ENCODE measurements around the gene OCA2.

Gene OCA2

DNA sequence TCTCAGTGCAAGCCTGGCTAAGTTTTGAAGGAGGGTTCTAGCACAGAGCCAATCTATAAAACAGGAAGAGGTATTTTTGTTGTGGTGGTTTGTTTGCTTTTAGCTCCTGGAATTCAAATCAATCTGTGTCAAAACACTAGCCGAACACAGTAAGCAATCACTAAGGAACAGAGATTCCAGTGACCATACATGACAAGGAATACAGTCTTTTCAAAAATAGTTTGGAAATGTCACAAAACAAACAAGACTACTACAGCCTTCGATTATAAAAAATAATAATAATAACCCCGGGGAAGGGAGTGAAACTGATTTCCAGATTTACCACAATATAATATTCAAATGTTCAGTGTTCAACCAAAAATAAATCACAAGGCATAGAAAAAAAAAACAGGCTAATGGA lies 166.5 kb downstream of the OCA2 start:
- Histone ChIP-seq H3K9ac (ENCODE audit: low read depth, low read length) (no peak overlapping the region), H3K27me3 (ENCODE audit: insufficient read depth, low read length) (no peaks in the 10 kb centered on the region), H3K4me3 (ENCODE audit: low read length) (no peak overlapping the region), H3K9me3 (ENCODE audit: insufficient read depth, low read depth, low read length) (peaks cover 13% of the 10 kb centered on the region; the same call in 1 of the 2 replicates), H3K36me3 (ENCODE audit: insufficient read depth, low read length) (no peaks in the 10 kb centered on the region), H3K27ac (ENCODE audit: low read depth, low read length) (no peak overlapping the region), H3K4me1 (ENCODE audit: insufficient read depth, low read length) (no peaks in the 10 kb centered on the region)
- WGBS, result 93% methylated on average over 1 of the region's 3 CpGs

DNA sequence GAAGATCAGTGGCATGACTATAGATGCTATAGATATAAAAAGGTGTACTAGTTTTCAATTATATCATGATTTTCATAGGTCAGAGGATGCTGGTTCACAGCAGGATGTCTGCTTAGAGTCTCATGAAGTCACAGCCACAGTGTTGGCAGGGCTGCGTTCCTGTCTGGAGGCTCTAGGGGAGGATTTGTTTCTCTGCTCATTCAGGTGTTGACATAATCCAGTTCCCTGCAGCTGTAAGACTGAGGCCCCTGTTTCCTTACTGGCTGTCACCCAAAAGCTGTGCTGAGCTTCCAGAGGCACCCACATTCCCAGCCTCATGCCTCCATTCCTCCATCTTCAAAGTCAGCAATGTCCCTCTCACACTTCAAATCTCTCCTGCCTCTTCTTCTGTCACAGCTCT lies 170.7 kb downstream of the OCA2 start:
- 85% methylated on average over 1 of the region's 1 CpG for WGBS
- no peak overlapping the region for H3K4me3 ChIP-seq (ENCODE audit: low read length)
- H3K9ac ChIP-seq (ENCODE audit: low read depth, low read length), result no peak overlapping the region
- no peaks in the 10 kb centered on the region for H3K27me3 ChIP-seq (ENCODE audit: insufficient read depth, low read length)
- no peaks in the 10 kb centered on the region for H3K4me1 ChIP-seq (ENCODE audit: insufficient read depth, low read length)
- no peak overlapping the region for H3K27ac ChIP-seq (ENCODE audit: low read depth, low read length)
- H3K36me3 ChIP-seq (ENCODE audit: insufficient read depth, low read length), result no peaks in the 10 kb centered on the region
- H3K9me3 ChIP-seq (ENCODE audit: insufficient read depth, low read depth, low read length), result peaks cover 13% of the 10 kb centered on the region; the same call in 1 of the 2 replicates

DNA sequence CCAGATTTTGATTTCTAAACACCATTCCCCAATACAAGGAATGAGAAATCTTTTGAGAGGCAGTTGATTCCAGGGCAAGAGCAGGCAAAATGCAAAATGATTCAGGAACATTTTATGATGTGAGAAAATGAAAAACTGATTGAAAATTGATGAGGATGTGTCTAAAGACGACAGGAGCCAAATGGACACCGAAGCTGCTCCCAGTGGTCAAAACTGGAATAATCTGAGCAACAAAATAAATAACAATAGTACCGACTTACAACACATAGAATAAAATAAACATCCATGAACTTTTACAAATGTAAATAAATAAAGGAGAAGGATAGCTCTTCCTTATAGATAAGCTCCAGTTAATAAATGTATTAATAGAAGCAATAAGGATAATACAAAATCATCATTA lies 186.8 kb downstream of the OCA2 start:
- H3K9ac ChIP-seq (ENCODE audit: low read depth, low read length), result no peak overlapping the region

DNA sequence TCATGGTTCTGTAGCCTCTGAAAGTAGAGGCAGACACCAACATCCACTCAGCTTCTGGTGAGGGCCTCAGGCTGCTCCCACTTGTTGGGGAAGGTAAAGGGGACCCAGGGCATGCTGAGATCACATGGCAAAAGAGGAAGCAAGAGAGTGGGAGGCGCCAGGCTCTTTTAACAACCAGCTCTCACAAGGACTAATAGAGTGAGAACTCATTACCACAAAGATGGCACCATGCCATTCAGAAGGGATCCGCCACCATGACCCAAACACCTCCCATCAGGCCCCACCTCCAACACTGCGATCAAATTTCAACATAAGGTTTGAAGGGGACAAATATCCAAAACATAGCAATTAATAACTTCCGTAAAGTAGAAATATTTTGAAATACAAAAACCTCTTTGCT lies 192.3 kb downstream of the OCA2 start:
- Histone ChIP-seq H3K9ac (ENCODE audit: low read depth, low read length) (no peak overlapping the region), H3K36me3 (ENCODE audit: insufficient read depth, low read length) (no peaks in the 10 kb centered on the region), H3K9me3 (ENCODE audit: insufficient read depth, low read depth, low read length) (no peaks in the 10 kb centered on the region), H3K27me3 (ENCODE audit: insufficient read depth, low read length) (no peaks in the 10 kb centered on the region), H3K4me3 (ENCODE audit: low read length) (no peak overlapping the region), H3K27ac (ENCODE audit: low read depth, low read length) (no peak overlapping the region), H3K4me1 (ENCODE audit: insufficient read depth, low read length) (no peaks in the 10 kb centered on the region)
- 92% methylated on average over 3 of the region's 4 CpGs for WGBS

More for the DNA sequence above, 186.8 kb downstream of the OCA2 start:
- Histone ChIP-seq H3K27ac (ENCODE audit: low read depth, low read length) (no peak overlapping the region), H3K4me1 (ENCODE audit: insufficient read depth, low read length) (no peaks in the 10 kb centered on the region), H3K36me3 (ENCODE audit: insufficient read depth, low read length) (no peaks in the 10 kb centered on the region), H3K9me3 (ENCODE audit: insufficient read depth, low read depth, low read length) (no peaks in the 10 kb centered on the region), H3K27me3 (ENCODE audit: insufficient read depth, low read length) (no peaks in the 10 kb centered on the region), H3K4me3 (ENCODE audit: low read length) (no peak overlapping the region)
- WGBS, result 93% methylated on average over 2 of the region's 3 CpGs

DNA sequence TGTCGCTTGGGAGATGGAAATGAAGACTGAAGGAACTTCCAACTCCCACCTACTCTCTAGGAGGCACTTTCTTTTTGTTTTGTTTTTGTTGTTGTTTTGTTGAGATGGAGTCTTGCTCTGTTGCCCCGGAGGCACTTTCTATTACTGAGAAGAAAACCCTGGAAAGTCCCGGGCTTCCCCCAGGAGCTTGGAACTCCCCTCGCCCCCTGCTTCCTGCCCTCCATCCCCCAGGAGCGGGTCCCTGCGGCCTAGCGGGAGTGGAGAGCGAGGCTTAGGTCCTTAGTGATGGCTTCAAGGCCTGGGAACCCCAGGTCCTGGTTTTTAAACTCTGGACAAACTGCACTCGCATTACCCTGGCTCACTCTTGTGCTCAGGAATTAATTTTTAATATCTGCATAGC lies 195.7 kb downstream of the OCA2 start:
- H3K9me3 ChIP-seq (ENCODE audit: insufficient read depth, low read depth, low read length), result no peaks in the 10 kb centered on the region
- no peak overlapping the region for H3K27ac ChIP-seq (ENCODE audit: low read depth, low read length)
- WGBS, result 96% methylated on average over 8 of the region's 9 CpGs
- peaks cover 3% of the 10 kb centered on the region; the same call in 1 of the 2 replicates for H3K4me1 ChIP-seq (ENCODE audit: insufficient read depth, low read length)
- no peaks in the 10 kb centered on the region for H3K36me3 ChIP-seq (ENCODE audit: insufficient read depth, low read length)
- H3K4me3 ChIP-seq (ENCODE audit: low read length), result no peak overlapping the region
- no peaks in the 10 kb centered on the region for H3K27me3 ChIP-seq (ENCODE audit: insufficient read depth, low read length)
- no peak overlapping the region for H3K9ac ChIP-seq (ENCODE audit: low read depth, low read length)

DNA sequence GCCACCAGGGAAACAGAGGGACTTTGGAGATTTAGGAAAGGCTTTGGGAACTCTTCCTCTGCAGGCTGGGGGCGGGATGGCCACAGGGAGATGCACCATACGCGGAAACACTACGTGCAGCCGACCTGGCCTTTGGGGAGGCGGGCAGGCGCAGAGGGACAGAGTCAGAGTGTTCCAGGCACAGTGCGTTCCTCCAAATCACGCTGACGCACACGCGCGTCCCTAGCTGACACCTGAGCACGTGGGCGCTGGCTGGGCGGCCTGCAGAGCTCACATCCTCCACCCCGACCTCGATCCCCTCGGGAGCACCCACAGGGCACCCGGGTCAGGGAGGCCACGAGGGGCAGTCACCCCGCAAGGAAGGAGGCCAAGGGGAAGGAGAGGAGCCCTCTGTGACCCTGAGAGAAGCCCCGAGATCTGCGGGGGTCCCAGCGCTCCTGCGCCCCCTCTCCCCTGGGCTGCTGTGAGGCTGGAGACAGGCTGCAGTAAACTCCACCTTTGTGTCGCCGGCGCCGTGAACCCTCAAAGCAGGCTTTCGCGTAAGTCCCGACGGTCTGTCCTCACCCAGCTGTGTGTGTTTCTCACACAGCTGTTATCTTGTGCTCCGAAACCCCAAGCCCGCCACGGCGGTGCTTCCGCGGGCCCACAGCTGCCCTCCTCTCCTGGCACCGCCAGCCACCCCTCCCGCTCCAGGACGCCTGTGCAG lies 196.3 kb downstream of the OCA2 start:
- WGBS, result 96% methylated on average over 40 of the region's 43 CpGs
- no peaks in the 10 kb centered on the region for H3K27me3 ChIP-seq (ENCODE audit: insufficient read depth, low read length)
- no peak overlapping the region for H3K9ac ChIP-seq (ENCODE audit: low read depth, low read length)
- no peak overlapping the region for H3K27ac ChIP-seq (ENCODE audit: low read depth, low read length)
- no peak overlapping the region for H3K4me3 ChIP-seq (ENCODE audit: low read length)
- H3K36me3 ChIP-seq (ENCODE audit: insufficient read depth, low read length), result no peaks in the 10 kb centered on the region
- H3K4me1 ChIP-seq (ENCODE audit: insufficient read depth, low read length), result peaks cover 3% of the 10 kb centered on the region; the same call in 1 of the 2 replicates
- H3K9me3 ChIP-seq (ENCODE audit: insufficient read depth, low read depth, low read length), result no peaks in the 10 kb centered on the region

DNA sequence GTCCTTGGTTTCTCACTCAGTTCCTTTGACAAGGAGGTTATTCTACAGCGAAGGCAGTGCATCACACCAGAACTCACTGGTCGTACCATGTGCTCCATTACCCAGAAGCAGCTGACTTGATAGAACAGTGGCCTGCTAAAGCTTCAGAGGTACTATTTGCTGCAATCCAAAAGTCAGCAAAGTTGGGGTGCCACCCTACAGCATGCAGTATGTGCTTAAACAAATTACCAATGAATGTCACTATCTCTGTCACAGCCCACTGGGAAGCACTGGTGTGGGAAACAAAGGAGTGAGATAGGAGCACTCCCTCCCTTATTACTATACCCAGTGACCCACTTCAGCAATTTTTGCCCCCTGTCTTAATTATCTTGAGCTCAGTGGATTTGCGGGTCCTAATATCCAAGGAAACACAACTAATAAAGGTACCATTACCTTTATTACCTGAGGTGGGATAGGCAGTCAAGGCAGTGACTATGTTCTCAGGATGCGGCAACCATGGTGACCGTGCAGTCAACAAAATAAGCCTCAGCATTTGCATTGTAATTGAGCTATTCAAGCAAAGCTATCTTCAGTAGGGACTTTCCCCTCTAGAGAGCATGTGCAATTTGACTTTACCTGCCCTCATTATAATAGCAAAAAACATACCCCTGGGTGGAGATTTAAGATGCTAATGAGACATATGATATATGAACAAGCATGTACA lies 199.4 kb downstream of the OCA2 start:
- H3K36me3 ChIP-seq (ENCODE audit: insufficient read depth, low read length), result no peaks in the 10 kb centered on the region
- peaks cover 3% of the 10 kb centered on the region; the same call in 1 of the 2 replicates for H3K4me1 ChIP-seq (ENCODE audit: insufficient read depth, low read length)
- H3K27ac ChIP-seq (ENCODE audit: low read depth, low read length), result no peak overlapping the region
- H3K4me3 ChIP-seq (ENCODE audit: low read length), result no peak overlapping the region
- peaks cover 6% of the 10 kb centered on the region; the same call in 1 of the 2 replicates for H3K9me3 ChIP-seq (ENCODE audit: insufficient read depth, low read depth, low read length)
- H3K27me3 ChIP-seq (ENCODE audit: insufficient read depth, low read length), result no peaks in the 10 kb centered on the region
- H3K9ac ChIP-seq (ENCODE audit: low read depth, low read length), result no peak overlapping the region
- WGBS, result 89% methylated on average over 5 of the region's 5 CpGs

DNA sequence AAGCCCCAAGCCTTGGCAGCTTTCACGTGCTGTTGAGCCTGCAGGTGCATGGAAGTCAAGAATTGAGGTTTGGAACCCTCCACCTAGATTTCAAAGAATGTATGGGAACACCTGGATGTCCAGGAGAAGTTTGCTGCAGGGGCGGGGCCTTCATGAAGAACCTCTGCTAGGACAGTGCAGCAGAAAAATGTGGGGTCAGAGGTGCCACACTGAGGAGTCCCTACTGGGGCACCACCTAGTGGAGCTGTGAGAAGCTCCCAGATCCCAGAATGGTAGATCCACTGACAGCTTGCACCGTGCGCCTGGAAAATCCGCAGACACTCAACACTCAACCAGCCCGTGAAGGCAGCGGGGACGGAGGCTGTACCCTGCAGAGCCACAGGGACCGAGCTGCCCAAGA lies 201.6 kb downstream of the OCA2 start:
- Histone ChIP-seq H3K9me3 (ENCODE audit: insufficient read depth, low read depth, low read length) (peaks cover 16% of the 10 kb centered on the region), H3K4me1 (ENCODE audit: insufficient read depth, low read length) (peaks cover 3% of the 10 kb centered on the region; the same call in 1 of the 2 replicates), H3K27me3 (ENCODE audit: insufficient read depth, low read length) (no peaks in the 10 kb centered on the region), H3K9ac (ENCODE audit: low read depth, low read length) (no peak overlapping the region), H3K36me3 (ENCODE audit: insufficient read depth, low read length) (no peaks in the 10 kb centered on the region), H3K4me3 (ENCODE audit: low read length) (no peak overlapping the region), H3K27ac (ENCODE audit: low read depth, low read length) (no peak overlapping the region)
- WGBS, result 95% methylated on average over 9 of the region's 9 CpGs

DNA sequence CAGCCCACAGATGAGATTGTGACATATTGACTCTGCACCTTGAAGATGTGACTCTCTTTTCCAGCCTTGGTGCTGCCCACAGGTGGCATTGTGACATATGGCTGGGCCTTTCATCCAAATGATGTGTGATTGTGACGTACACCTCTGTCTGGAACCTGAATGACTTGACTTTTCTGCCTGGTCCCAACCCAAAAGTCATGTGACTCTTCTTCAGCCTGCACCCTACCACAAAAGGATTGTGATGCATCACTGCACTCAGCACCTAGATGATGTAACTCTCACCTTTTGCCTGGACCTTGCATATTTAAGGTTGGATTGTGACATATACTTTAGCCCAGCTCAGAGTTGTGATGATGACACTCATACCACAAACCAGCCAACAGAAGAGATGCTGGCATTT lies 204.5 kb downstream of the OCA2 start:
- no peaks in the 10 kb centered on the region for H3K4me1 ChIP-seq (ENCODE audit: insufficient read depth, low read length)
- H3K4me3 ChIP-seq (ENCODE audit: low read length), result no peak overlapping the region
- peaks cover 27% of the 10 kb centered on the region for H3K9me3 ChIP-seq (ENCODE audit: insufficient read depth, low read depth, low read length)
- no peaks in the 10 kb centered on the region for H3K27me3 ChIP-seq (ENCODE audit: insufficient read depth, low read length)
- H3K27ac ChIP-seq (ENCODE audit: low read depth, low read length), result no peak overlapping the region
- H3K9ac ChIP-seq (ENCODE audit: low read depth, low read length), result no peak overlapping the region
- H3K36me3 ChIP-seq (ENCODE audit: insufficient read depth, low read length), result no peaks in the 10 kb centered on the region
- 94% methylated on average over 1 of the region's 1 CpG for WGBS

DNA sequence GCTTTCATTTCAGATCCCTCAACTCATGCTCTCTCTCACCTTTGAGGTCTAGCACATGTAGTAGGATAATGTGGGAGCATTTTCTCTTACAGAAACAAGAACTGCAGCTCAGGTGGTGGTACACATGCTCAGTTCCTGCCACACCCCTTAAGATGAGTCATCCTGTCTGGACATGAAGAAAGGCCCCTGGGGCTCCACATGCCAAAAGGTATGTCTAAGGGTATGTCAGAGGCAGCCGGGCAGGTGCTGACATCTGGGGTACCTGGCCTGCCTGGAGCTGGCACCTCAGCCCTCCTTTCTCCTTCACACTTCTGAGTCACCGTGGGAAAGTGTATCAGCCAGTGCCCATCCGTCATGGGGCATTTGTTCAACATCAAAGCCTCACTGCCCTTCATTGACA lies 209.9 kb downstream of the OCA2 start:
- WGBS, result 90% methylated on average over 3 of the region's 3 CpGs
- Histone ChIP-seq H3K4me3 (ENCODE audit: low read length) (no peak overlapping the region), H3K27ac (ENCODE audit: low read depth, low read length) (no peak overlapping the region), H3K36me3 (ENCODE audit: insufficient read depth, low read length) (no peaks in the 10 kb centered on the region), H3K27me3 (ENCODE audit: insufficient read depth, low read length) (no peaks in the 10 kb centered on the region), H3K9ac (ENCODE audit: low read depth, low read length) (no peak overlapping the region), H3K9me3 (ENCODE audit: insufficient read depth, low read depth, low read length) (peaks cover 41% of the 10 kb centered on the region), H3K4me1 (ENCODE audit: insufficient read depth, low read length) (no peaks in the 10 kb centered on the region)

DNA sequence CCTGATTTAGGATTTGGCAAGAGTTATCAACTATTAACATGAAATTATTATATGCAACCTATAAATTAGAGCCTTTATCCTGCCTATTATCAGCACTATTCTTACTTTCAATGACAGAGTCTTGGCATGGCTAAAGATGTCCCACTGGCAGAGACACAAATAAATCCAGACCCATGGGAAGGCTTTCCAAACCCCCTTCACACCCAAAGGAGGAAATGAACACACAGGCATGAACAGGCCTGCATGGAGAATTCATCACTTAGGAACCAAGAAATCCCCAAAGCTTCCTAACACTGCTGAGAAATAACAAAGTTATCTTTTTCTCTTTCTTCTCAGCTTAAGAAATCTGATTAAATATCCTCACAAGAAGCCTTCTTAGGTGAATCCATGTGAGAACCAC lies 213.9 kb downstream of the OCA2 start:
- Histone ChIP-seq H3K4me3 (ENCODE audit: low read length) (no peak overlapping the region), H3K36me3 (ENCODE audit: insufficient read depth, low read length) (no peaks in the 10 kb centered on the region), H3K4me1 (ENCODE audit: insufficient read depth, low read length) (no peaks in the 10 kb centered on the region), H3K27me3 (ENCODE audit: insufficient read depth, low read length) (no peaks in the 10 kb centered on the region), H3K27ac (ENCODE audit: low read depth, low read length) (no peak overlapping the region), H3K9ac (ENCODE audit: low read depth, low read length) (no peak overlapping the region), H3K9me3 (ENCODE audit: insufficient read depth, low read depth, low read length) (peaks cover 26% of the 10 kb centered on the region)

Measured in HUES64 (cell line).